ENCODE data around the gene TNFSF13B.

GRCh38 chr13:108306860-108307259 is 37.3 kb downstream of the TNFSF13B start:
- no peak for TF ChIP-seq CTCF (IDR thresholded peaks at IDR 0.05)
- TF ChIP-seq POLR2A (IDR thresholded peaks at IDR 0.05): no peak

Data from body of pancreas (tissue), 4 donors.